Small intestine (tissue), 7 donors: Measurements from ENCODE around the gene ARMH2. TPM values are rescaled to one million over a fixed set of nuclear protein-coding genes. Genes with fewer than 3 reads are reported as not detected.

Experiments
- DNase-seq, 2 donors: peaks; one replicate each; pipeline versions ENCODE4 v3.0.0 to v3.0.0-alpha.2; 2013
- FAIRE-seq: peaks from 2 replicates; lab custom pipeline; 2012; peaks lifted over from hg19 to GRCh38; lab: Jason Lieb, UNC
- H3K27ac ChIP-seq, 3 donors: one replicate each; pipeline ENCODE4 v1.5.1; 2013; ENCODE audit warnings: low read length in 2 of 3, mild to moderate bottlenecking in 2 of 3, control low read depth in 1 of 3, inconsistent platforms in 1 of 3, low read depth in 1 of 3, moderate library complexity in 1 of 3
- H3K27me3 ChIP-seq, 3 donors: one replicate each; pipeline ENCODE4 v1.6.1; 2013; ENCODE audit warnings: low read length in 3 of 3, inconsistent platforms in 1 of 3; ENCODE audit not compliant: control insufficient read depth in 3 of 3, insufficient read depth in 3 of 3
- H3K36me3 ChIP-seq, 3 donors: one replicate each; pipeline ENCODE4 v1.6.1; 2013; ENCODE audit warnings: low read length in 3 of 3, inconsistent platforms in 1 of 3, low read depth in 1 of 3, mild to moderate bottlenecking in 1 of 3, moderate library complexity in 1 of 3; ENCODE audit not compliant: control insufficient read depth in 3 of 3, insufficient read depth in 2 of 3
- H3K4me1 ChIP-seq, 3 donors: one replicate each; pipeline ENCODE4 v1.6.1; 2013; ENCODE audit warnings: low read length in 2 of 3, inconsistent platforms in 1 of 3, low read depth in 1 of 3, mild to moderate bottlenecking in 1 of 3, moderate library complexity in 1 of 3; ENCODE audit not compliant: control insufficient read depth in 3 of 3, insufficient read depth in 2 of 3
- H3K4me3 ChIP-seq, 3 donors: one replicate each; pipeline ENCODE4 v1.5.1; 2013; ENCODE audit warnings: low read length in 3 of 3, control low read depth in 1 of 3, inconsistent platforms in 1 of 3, low read depth in 1 of 3, mild to moderate bottlenecking in 1 of 3, moderate library complexity in 1 of 3
- H3K9me3 ChIP-seq, 2 donors: one replicate each; pipeline ENCODE4 v1.6.1; 2013; ENCODE audit warnings: low read depth in 1 of 2, low read length in 1 of 2; ENCODE audit not compliant: control insufficient read depth in 2 of 2, insufficient read depth in 1 of 2
- WGBS, 3 donors: extraction: QIAGEN DNeasy Blood & Tissue Kit; methylation state at CpG; one replicate each; pipeline ENCODE4 v1.1.7; 2013; 5-methylcytosine and 5-hydroxymethylcytosine counted together
- polyA plus RNA-seq, 4 donors: library from polyadenylated mRNA; stranded (reverse) in 3 of 4; unstranded in 1 of 4; fragments of 200-250 nt in 3 of 4; fragments of 120-200 nt in 1 of 4; gene quantifications; one replicate each; pipeline versions ENCODE4 v1.2.1 to v1.2.3, GENCODE V29; 2013
- donor health status: healthy with polysubstance abuse.
- donor health status: control.
- donor health status: control.
- donor health status: Bipolar disorder and iron deficiency.
- donor health status: healthy.

Gene ARMH2
- polyA plus RNA-seq, 4 donors: not detected

DNA sequence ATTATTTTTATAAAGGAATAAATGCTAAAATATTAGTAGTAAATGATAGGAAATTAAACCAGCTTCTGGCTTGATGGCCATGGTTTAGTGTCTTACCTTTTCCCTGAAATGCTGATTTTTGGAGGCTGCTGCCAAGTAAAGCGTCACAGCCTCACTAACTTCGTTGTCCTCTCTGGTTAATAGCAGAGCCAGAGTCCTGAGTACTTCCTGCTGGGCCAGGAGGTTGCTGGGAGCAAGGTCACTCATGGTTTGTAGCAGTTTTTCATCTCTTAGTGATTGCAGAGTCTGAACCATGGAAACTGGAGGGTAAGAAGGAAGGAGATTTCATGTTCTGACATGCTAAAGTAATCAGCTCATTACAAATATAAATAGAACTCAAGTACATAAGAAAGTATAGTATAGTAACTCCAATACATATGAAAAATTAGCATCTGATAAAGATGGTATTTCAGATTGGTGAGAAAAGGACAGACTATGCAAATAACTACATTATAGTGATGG lies 26.5 kb upstream of the ARMH2 start:
- H3K9me3 ChIP-seq: no peaks in the 10 kb centered on the region
- DNase-seq: no peak

DNA sequence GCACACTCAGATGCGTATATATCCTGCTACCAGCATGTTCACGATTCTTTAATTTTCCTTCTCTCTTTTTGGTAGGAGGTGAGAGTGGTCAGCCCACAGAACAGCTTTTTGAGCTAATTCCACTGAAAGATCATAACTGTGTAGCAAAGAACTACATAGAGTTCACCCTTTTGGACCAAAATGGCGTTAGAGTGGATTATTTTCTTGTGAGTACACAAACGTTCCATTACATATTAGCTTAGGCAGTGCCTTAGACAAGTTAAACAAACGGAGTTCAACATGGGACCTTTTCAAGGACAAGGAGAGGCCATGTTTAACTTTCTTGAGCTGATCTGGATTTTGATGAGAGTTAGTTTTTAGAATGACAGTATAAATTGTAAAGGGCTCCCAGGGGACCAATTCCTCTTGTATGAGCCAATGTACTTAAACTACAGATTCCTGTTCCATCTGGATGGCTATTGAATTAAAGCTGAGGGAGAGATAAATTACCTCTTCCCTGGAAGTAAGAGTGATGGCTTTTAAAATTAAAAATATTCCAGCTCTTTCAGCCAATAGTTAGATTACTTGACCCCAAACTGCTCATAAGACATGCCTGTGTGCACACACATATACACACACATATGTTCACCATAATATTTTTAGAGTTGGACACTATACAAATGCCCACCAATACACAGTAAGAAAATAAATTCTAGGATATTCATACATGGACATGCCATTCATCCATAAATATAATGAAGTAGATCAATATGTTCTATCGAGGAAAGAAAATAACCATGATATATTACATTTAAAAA lies 25.6 kb upstream of the ARMH2 start:
- DNase-seq: no peak
- WGBS, 3 donors: 83 to 89% (median 88%) methylated on average over 6 of the region's 6 CpGs
- H3K4me3 ChIP-seq: no peak overlapping the region
- no peaks in the 10 kb centered on the region for H3K4me1 ChIP-seq
- H3K27me3 ChIP-seq: no peaks in the 10 kb centered on the region
- no peak overlapping the region for H3K27ac ChIP-seq
- no peaks in the 10 kb centered on the region for H3K9me3 ChIP-seq
- no peaks in the 10 kb centered on the region for H3K36me3 ChIP-seq
- FAIRE-seq: no peak

More for the DNA sequence above, 26.5 kb upstream of the ARMH2 start:
- WGBS, 3 donors: 58 to 79% (median 63%) methylated on average over 2 of the region's 2 CpGs
- Histone ChIP-seq H3K36me3 (no peaks in the 10 kb centered on the region), H3K27me3 (no peaks in the 10 kb centered on the region), H3K4me1 (no peaks in the 10 kb centered on the region), H3K4me3 (no peak overlapping the region), H3K27ac (no peak overlapping the region)
- no peak for FAIRE-seq

DNA sequence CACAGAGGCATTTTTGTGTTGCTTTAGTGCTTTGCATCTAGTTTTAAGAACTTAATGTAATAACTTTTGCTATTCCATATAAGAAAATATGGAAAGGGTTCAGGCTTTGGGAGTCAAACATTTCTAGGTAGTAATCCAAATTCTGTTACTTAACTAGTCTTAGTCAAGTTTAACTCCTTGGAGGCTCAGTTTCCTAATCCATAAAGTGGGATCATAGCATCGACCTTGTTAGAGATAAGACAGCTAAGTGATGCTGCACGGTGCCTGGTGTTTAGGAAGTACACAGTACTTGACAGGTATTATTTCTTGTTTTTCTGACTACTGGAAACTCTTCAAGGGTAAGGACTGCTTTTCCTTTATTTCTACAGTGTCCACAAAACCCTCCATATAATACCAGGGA lies 24.5 kb upstream of the ARMH2 start:
- 69 to 86% (median 83%) methylated on average over 2 of the region's 2 CpGs for WGBS, 3 donors
- Histone ChIP-seq H3K27me3 (no peaks in the 10 kb centered on the region), H3K4me1 (no peaks in the 10 kb centered on the region), H3K27ac (no peak overlapping the region), H3K36me3 (no peaks in the 10 kb centered on the region), H3K4me3 (no peak overlapping the region), H3K9me3 (no peaks in the 10 kb centered on the region)
- FAIRE-seq (no peak), DNase-seq (no peak)

DNA sequence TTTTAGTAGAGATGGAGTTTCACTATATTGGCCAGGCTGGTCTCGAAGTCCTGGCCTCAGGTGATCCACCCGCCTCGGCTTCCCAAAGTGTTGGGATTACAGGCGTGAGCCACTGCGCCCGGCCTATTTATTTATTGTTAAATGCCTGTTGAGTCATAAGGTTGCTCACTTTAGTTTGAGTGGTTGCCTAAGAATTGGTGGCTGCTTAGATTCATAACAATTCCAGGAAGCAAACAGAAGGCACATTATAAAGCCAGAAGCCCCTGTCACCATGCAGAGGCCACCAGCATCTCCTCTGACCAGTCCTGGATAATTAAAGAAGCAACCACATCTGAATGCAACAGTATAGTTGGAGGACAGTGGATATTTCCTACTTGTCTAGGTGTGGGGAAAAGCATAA lies 24.0 kb upstream of the ARMH2 start:
- Histone ChIP-seq H3K4me1 (no peaks in the 10 kb centered on the region), H3K27ac (no peak overlapping the region), H3K9me3 (no peaks in the 10 kb centered on the region), H3K4me3 (no peak overlapping the region), H3K36me3 (no peaks in the 10 kb centered on the region), H3K27me3 (no peaks in the 10 kb centered on the region)
- DNase-seq: no peak
- WGBS, 3 donors: 89 to 94% (median 93%) methylated on average over 6 of the region's 6 CpGs
- no peak for FAIRE-seq

DNA sequence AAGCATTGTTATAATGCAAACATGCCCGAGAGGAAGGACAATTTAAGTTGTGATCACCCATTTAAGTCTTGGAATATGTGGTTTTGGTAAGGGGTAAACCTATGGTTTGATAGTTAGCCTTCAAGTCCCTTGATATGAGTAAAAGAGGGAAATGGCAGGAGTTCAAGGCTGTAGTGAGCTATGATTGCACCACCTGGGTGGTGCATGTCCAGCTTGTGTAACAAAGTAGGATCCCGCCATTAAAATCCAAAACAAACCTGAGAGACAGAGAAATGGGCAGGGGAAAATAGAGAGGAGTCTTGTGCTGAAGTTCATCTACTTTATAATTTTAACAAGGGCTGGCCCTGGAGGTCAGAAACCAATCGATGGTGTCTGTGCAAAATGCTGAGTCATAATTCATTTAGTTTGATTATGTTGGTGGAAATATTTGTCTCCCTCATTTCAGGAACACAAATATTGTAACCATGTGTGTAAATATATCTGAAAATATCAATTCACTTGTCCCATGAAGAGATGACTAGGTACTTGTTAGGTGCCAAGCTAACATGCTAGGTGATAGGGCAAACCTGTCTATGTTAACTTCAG lies 23.2 kb upstream of the ARMH2 start:
- H3K9me3 ChIP-seq: no peaks in the 10 kb centered on the region
- no peaks in the 10 kb centered on the region for H3K27me3 ChIP-seq
- 86 to 92% (median 90%) methylated on average over 3 of the region's 3 CpGs for WGBS, 3 donors
- no peaks in the 10 kb centered on the region for H3K4me1 ChIP-seq
- H3K4me3 ChIP-seq: no peak overlapping the region
- H3K36me3 ChIP-seq: no peaks in the 10 kb centered on the region
- FAIRE-seq: no peak
- H3K27ac ChIP-seq: no peak overlapping the region
- no peak for DNase-seq

DNA sequence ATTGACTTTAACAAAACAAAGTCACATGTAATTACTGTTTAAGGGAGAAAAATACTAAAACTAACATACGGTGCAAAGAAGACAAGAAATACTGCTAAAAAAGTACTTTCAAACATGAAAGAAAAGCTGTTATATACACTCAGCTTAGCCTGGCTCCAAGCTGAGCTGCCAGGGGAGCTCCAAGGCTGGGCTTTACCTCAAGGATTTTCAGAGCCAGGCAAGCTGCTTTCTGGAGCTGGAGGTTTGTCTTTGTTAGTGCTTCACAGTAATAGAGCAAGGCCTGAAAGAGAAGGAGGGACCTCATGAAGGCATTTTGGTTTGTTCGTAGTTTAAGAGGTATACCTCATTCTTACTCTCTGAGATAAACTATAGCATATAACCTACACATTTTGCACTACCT lies 19.6 kb upstream of the ARMH2 start:
- no peaks in the 10 kb centered on the region for H3K27me3 ChIP-seq
- no peaks in the 10 kb centered on the region for H3K4me1 ChIP-seq
- no peak overlapping the region for H3K27ac ChIP-seq
- no peaks in the 10 kb centered on the region for H3K9me3 ChIP-seq
- DNase-seq: no peak
- FAIRE-seq: no peak
- H3K4me3 ChIP-seq: no peak overlapping the region
- WGBS, 3 donors: 92 to 97% (median 93%) methylated on average over 2 of the region's 2 CpGs
- H3K36me3 ChIP-seq: no peaks in the 10 kb centered on the region

DNA sequence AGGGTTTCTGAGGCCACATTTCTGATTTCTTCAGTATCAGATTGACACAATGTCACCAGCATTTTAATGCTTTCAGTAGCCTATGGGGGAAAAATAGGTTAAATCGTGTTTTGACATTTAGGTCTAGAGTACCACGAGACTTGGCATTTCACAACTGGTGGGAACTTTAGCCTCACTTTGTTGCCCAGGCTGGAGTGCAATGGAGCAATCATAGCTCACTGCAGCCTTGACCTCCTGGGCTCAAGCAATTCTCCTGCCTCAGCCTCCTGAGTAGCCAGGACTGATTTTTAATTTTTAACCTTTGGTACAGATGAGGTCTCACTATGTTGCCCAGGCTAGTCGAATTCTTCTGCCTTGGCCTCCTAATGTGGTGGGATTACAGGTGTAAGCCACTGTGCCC lies 11.0 kb upstream of the ARMH2 start:
- no peak for DNase-seq
- H3K36me3 ChIP-seq: peaks cover 0 to 3% (median 0%) of the 10 kb centered on the region in 3 donors
- no peaks in the 10 kb centered on the region for H3K9me3 ChIP-seq
- no peak overlapping the region for H3K4me3 ChIP-seq
- WGBS, 3 donors: 64 to 86% (median 65%) methylated on average over 3 of the region's 3 CpGs
- no peaks in the 10 kb centered on the region for H3K27me3 ChIP-seq
- no peak overlapping the region for H3K27ac ChIP-seq
- no peak for FAIRE-seq
- H3K4me1 ChIP-seq: no peaks in the 10 kb centered on the region

DNA sequence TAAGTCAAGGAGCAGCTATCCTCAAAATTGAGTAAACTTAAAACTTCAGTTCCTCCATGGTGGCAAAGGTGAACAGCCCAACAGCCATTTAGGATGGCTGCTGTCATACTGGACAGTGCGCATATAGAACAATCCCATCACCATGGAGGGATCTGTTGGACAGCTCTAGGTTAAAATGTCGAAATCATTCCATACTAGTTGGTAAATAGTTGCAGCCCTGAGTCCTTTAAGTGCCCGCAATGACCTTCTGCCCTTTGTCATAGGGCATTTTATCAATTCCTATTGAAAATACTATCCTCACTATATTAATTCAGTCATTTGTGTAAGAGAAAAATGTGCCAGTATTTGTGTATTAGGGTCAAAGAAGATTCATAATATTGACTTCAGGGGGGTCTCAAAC lies 8.9 kb upstream of the ARMH2 start:
- Histone ChIP-seq H3K27ac (no peak overlapping the region), H3K4me1 (peaks cover 0 to 2% (median 0%) of the 10 kb centered on the region in 3 donors), H3K36me3 (peaks cover 0 to 3% (median 0%) of the 10 kb centered on the region in 3 donors), H3K27me3 (no peaks in the 10 kb centered on the region), H3K9me3 (no peaks in the 10 kb centered on the region), H3K4me3 (no peak overlapping the region)
- DNase-seq (no peak), FAIRE-seq (no peak)
- WGBS, 3 donors: 83 to 93% (median 88%) methylated on average over 3 of the region's 3 CpGs
